A549 (cell line): ENCODE measurements around the gene NLRC5. TPM values are rescaled to one million over a fixed set of nuclear protein-coding genes. Genes with fewer than 3 reads are reported as not detected.

Source experiments
- ATAC-seq, 2 experiments: fragments of 200-7000 bp in 1 of 2; fragments of >200 bp in 1 of 2; cut with Nextera tagmentation in 1 of 2; cut with Tn5 transposase in 1 of 2; 3 replicates each; pipeline versions ENCODE4 v1.8.0 to v1.9.1; 2018 to 2020; ENCODE audit warnings: mild to moderate bottlenecking in 1 of 2, moderate library complexity in 1 of 2
- CTCF ChIA-PET: fragments of 300-600 bp; sonication (Branson Sonifier 250); formaldehyde crosslinking; extraction: SDS; loops from one replicate; lab custom pipeline; 2021; ENCODE audit warnings: antibody characterized with exemption, inconsistent platforms; lab: Yijun Ruan, JAX
- POLR2A ChIA-PET: fragments of 350-600 bp; formaldehyde crosslinking; extraction: SDS; loops from one replicate; lab custom pipeline; 2021; ENCODE audit warnings: antibody characterized with exemption, inconsistent platforms; lab: Yijun Ruan, JAX
- DNase-seq, 2 experiments: peaks; one replicate each; pipeline versions ENCODE4 v3.0.0 to v3.0.0-alpha.2; 2011 to 2016; ENCODE audit warnings: low read depth in 1 of 2, low spot score in 1 of 2
- FAIRE-seq: peaks from 2 replicates; lab custom pipeline; 2011; peaks lifted over from hg19 to GRCh38; lab: Jason Lieb, UNC
- H3K27ac ChIP-seq, 2 experiments: fragments of >200 bp; sonication (Bioruptor Twin); formaldehyde crosslinking; 3 replicates each; pipeline ENCODE4 v1.5.1; 2016 to 2017
- H3K4me1 ChIP-seq: fragments of >200 bp; sonication (Bioruptor Twin); formaldehyde crosslinking; 3 replicates; pipeline ENCODE4 v1.6.1; 2016
- H3K4me2 ChIP-seq: fragments of >200 bp; sonication (Bioruptor Twin); formaldehyde crosslinking; 3 replicates; pipeline ENCODE4 v1.6.1; 2016
- H3K4me3 ChIP-seq: fragments of >200 bp; sonication (Bioruptor Twin); formaldehyde crosslinking; 3 replicates; pipeline ENCODE4 v1.5.1; 2016
- H3K9me3 ChIP-seq: fragments of >200 bp; sonication (Bioruptor Twin); formaldehyde crosslinking; 3 replicates; pipeline ENCODE4 v1.6.1; 2016
- BHLHE40 ChIP-seq: IDR thresholded peaks from 2 replicates; pipeline ENCODE4 v1.6.1; 2012; ENCODE audit warnings: low read depth, low read length, inconsistent platforms
- CBX2 ChIP-seq: fragments of 200-600 bp; sonication (generic); IDR thresholded peaks from 2 replicates; pipeline ENCODE4 v1.6.1; 2016; ENCODE audit warnings: low read depth, mild to moderate bottlenecking, borderline replicate concordance
- CHD4 ChIP-seq: fragments of 200-600 bp; sonication (generic); IDR thresholded peaks from 2 replicates; pipeline ENCODE4 v1.6.1; 2016; ENCODE audit warnings: antibody characterized with exemption, mild to moderate bottlenecking, borderline replicate concordance
- E2F6 ChIP-seq: IDR thresholded peaks from 2 replicates; pipeline ENCODE4 v1.6.1; 2012; ENCODE audit warnings: low read depth, borderline replicate concordance
- EHMT2 ChIP-seq: fragments of 200-600 bp; sonication (generic); IDR thresholded peaks from 2 replicates; pipeline ENCODE4 v1.6.1; 2016; ENCODE audit warnings: antibody characterized with exemption, low read depth, mild to moderate bottlenecking, moderate library complexity
- FOXS1 ChIP-seq: fragments of 250-450 bp; sonication (Bioruptor Pico); IDR thresholded peaks from 2 replicates; pipeline ENCODE4 v1.5.0; 2020; ENCODE audit warnings: mild to moderate bottlenecking, moderate library complexity
- HDAC2 ChIP-seq: fragments of 200-600 bp; sonication (generic); IDR thresholded peaks from 2 replicates; pipeline ENCODE4 v1.6.1; 2016
- HMGXB4 ChIP-seq: fragments of 250-450 bp; sonication (Bioruptor Pico); IDR thresholded peaks from 2 replicates; pipeline ENCODE4 v1.5.0; 2021; ENCODE audit warnings: mild to moderate bottlenecking, moderate library complexity, borderline replicate concordance
- HOXA7 ChIP-seq: fragments of 250-450 bp; sonication (Bioruptor Pico); IDR thresholded peaks from 2 replicates; pipeline ENCODE4 v1.5.0; 2020; ENCODE audit warnings: mild to moderate bottlenecking, moderate library complexity
- MAX ChIP-seq: IDR thresholded peaks from 2 replicates; pipeline ENCODE4 v1.6.1; 2012
- NPAS2 ChIP-seq: fragments of 250-450 bp; sonication (Bioruptor Pico); IDR thresholded peaks from 2 replicates; pipeline ENCODE4 v1.8.0; 2022; ENCODE audit warnings: mild to moderate bottlenecking, moderate library complexity, borderline replicate concordance
- PBX3 ChIP-seq: IDR thresholded peaks from 2 replicates; pipeline ENCODE4 v1.6.1; 2012
- RAD21 ChIP-seq, 2 experiments: fragments of >200 bp in 1 of 2; sonication (Bioruptor Twin) in 1 of 2; formaldehyde crosslinking in 1 of 2; IDR thresholded peaks in 1 of 2; conservative IDR thresholded peaks in 1 of 2; 2 replicates in 1 of 2; 3 replicates in 1 of 2; pipeline ENCODE4 v1.6.1; 2012 to 2018; ENCODE audit warnings: inconsistent platforms in 1 of 2
- RCOR1 ChIP-seq: fragments of 150-350 bp; IDR thresholded peaks from 2 replicates; pipeline ENCODE4 v1.6.1; 2014; ENCODE audit warnings: antibody characterized with exemption, low read length, low read depth
- SREBF2 ChIP-seq: fragments of 450-650 bp; IDR thresholded peaks from 2 replicates; pipeline ENCODE4 v1.6.1; 2014; ENCODE audit warnings: mild to moderate bottlenecking, moderate library complexity
- TFCP2L1 ChIP-seq: fragments of 250-450 bp; sonication (Bioruptor Pico); IDR thresholded peaks from 2 replicates; pipeline ENCODE4 v1.5.0; 2021; ENCODE audit warnings: mild to moderate bottlenecking
- ZC3H11A ChIP-seq: fragments of 450-650 bp; IDR thresholded peaks from 2 replicates; pipeline ENCODE4 v1.6.1; 2014; ENCODE audit warnings: antibody characterized with exemption, mild to moderate bottlenecking
- WGBS: methylation state at CpG from one replicate; pipeline ENCODE4 v1.1.6; 2017; ENCODE audit errors: missing lambda C conversion rate; 5-methylcytosine and 5-hydroxymethylcytosine counted together
- polyA plus RNA-seq, 4 experiments: library from polyadenylated mRNA; depleted of rRNA in 3 of 4; stranded (reverse); fragments of >200 nt; fragmentation: RNase III in 1 of 4; extraction: RNeasy Plus Mini Kit Qiagen cat#74134 plus additional on column Dnase treatment in 1 of 4; gene quantifications; 2 replicates in 3 of 4; 3 replicates in 1 of 4; pipeline ENCODE4 v1.2.3, GENCODE V29; 2011 to 2017

The NLRC5 gene
- polyA plus RNA-seq, 2 of the 4 experiments (the other 2 are of a cell fraction): 2.5 to 3.6 TPM

GRCh38 chr16:57036945-57037344 lies 47.6 kb downstream of the NLRC5 start (continued):
- TF ChIP-seq RCOR1 (no peak), FOXS1 (CRISPR knock-in tag) (no peak), E2F6 (no peak), NPAS2 (no peak), HDAC2 (no peak)
- TF ChIP-seq, all 56 proteins: peak for 0

- no peaks in the 10 kb centered on the region for H3K4me1 ChIP-seq
- FAIRE-seq: no peak
- ChIA-PET POLR2A (no interaction called here), CTCF (interaction anchor here (1.0 to 1.5 kb wide), 2 partner anchors 48 to 164 kb away, joined by 3 read pairs; partner anchors contain the start of gene NLRC5)
- H3K4me2 ChIP-seq: no peak overlapping the region
- no peak for ATAC-seq
- TF ChIP-seq RAD21 (conservative IDR thresholded peaks at IDR 0.05 in 1 of 2, IDR thresholded peaks at IDR 0.05 in 1 of 2) (no peak), HMGXB4 (CRISPR knock-in tag) (no peak)
- H3K27ac ChIP-seq: no peak overlapping the region
- WGBS: 76% methylated on average over 2 of the region's 2 CpGs
- H3K4me3 ChIP-seq: no peak overlapping the region
- DNase-seq: no peak
- H3K9me3 ChIP-seq: peaks cover 7% of the 10 kb centered on the region; the same call in 1 of the 3 replicates
Observed at GRCh38 chr16:57038166-57038565, 48.8 kb downstream of the NLRC5 start.

GRCh38 chr16:57039148-57039812 lies 49.9 kb downstream of the NLRC5 start:
- H3K27ac ChIP-seq: no peak overlapping the region
- 71% methylated on average over 5 of the region's 5 CpGs for WGBS
- DNase-seq (no peak), ATAC-seq (no peak), FAIRE-seq (no peak)
- TF ChIP-seq MAX (no peak), ZC3H11A (no peak), EHMT2 (no peak), BHLHE40 (no peak), E2F6 (no peak)
- no peaks in the 10 kb centered on the region for H3K4me1 ChIP-seq
- ChIA-PET POLR2A (no interaction called here), CTCF (interaction anchor here (1.0 to 1.5 kb wide), 3 partner anchors 12 to 165 kb away, joined by 3 read pairs; no protein-coding TSS in a partner anchor)
- peaks cover 7% of the 10 kb centered on the region; the same call in 1 of the 3 replicates for H3K9me3 ChIP-seq
- no peak overlapping the region for H3K4me3 ChIP-seq
- no peak overlapping the region for H3K4me2 ChIP-seq

GRCh38 chr16:57041182-57042156 lies 52.1 kb downstream of the NLRC5 start:
- Histone ChIP-seq H3K4me2 (no peak overlapping the region), H3K27ac (no peak overlapping the region), H3K4me1 (no peaks in the 10 kb centered on the region), H3K9me3 (peaks cover 7% of the 10 kb centered on the region; the same call in 1 of the 3 replicates), H3K4me3 (no peak overlapping the region)
- WGBS: 78% methylated on average over 9 of the region's 12 CpGs
- FAIRE-seq (no peak), DNase-seq (peak in 1 of 2 experiments; percentile 20), ATAC-seq (no peak)
- POLR2A ChIA-PET: no interaction called here
- CTCF ChIA-PET: no interaction called here
- no peak for TF ChIP-seq CBX2
- TF ChIP-seq HDAC2: no peak
- TF ChIP-seq HOXA7: no peak
- TF ChIP-seq TFCP2L1 (CRISPR knock-in tag): no peak
- no peak for TF ChIP-seq PBX3
- TF ChIP-seq SREBF2: no peak
- TF ChIP-seq CHD4: no peak
